GM18498 (cell line): Measurements from ENCODE around the gene CSPG4.
"Not testable (repeated sequence)": the region's sequence is repeated elsewhere in the genome, so short reads cannot be mapped to it uniquely, and the experiment has no call there.

Experiments
- ATAC-seq: cut with Tn5 transposase; IDR thresholded peaks from one replicate; pipeline ENCODE4 v1.9.1; 2021; ENCODE audit warnings: mild to moderate bottlenecking, moderate library complexity; ENCODE audit not compliant: unreplicated experiment

CSPG4 gene

DNA sequence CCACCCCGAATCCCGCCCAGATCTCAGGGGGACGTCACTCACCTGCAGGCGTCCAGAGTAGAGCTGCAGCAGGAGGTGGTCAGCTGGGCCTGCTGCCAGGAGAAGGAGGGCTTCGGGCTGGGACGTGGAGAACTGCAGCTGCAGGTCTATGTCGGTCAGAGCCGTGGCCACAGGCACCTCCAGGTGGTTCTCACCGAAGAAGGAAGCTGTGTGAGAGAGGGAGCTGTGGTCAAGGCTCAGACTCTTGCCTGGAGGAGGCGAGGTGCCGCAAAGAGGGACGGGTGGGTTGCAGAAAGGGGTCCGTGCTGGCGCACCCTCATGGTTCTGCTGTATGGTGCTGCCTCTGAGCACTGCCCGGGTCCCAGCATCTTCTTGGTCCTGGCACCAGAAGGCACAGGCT is 19.6 kb downstream of the CSPG4 start:
- ATAC-seq, result not testable (repeated sequence)

- ATAC-seq, result not testable (repeated sequence)
Observed at GRCh38 chr15:75692311-75692710, 20.3 kb downstream of the CSPG4 start.

- not testable (repeated sequence) for ATAC-seq
Observed at GRCh38 chr15:75689429-75689828, 23.2 kb downstream of the CSPG4 start.

DNA sequence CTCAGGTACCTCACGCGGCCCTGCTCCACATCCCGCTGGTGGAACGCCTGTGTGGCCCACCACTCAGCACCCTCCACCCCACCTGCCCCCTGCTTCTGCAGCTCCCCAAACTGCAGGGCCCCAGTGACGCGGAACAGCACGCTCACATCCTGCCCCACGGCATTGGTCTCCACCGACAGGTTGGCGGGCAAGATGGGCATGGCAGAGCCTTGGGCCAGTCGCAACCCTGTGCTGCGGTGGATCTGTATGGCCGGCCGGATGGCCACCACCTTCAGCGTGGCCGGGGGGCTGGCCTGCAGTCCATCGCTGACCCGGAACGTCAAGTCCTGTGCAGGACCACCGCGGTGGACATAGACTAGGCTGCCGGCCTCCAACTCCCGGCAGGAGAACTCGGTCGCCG is 23.8 kb downstream of the CSPG4 start:
- ATAC-seq, result no peak

GRCh38 chr15:75688278-75688557 is 24.4 kb downstream of the CSPG4 start:
- no peak for ATAC-seq

- ATAC-seq, result no peak
Observed at GRCh38 chr15:75687486-75688277, 25.0 kb downstream of the CSPG4 start.

- not testable (repeated sequence) for ATAC-seq
Observed at GRCh38 chr15:75686212-75686642, 26.4 kb downstream of the CSPG4 start.

DNA sequence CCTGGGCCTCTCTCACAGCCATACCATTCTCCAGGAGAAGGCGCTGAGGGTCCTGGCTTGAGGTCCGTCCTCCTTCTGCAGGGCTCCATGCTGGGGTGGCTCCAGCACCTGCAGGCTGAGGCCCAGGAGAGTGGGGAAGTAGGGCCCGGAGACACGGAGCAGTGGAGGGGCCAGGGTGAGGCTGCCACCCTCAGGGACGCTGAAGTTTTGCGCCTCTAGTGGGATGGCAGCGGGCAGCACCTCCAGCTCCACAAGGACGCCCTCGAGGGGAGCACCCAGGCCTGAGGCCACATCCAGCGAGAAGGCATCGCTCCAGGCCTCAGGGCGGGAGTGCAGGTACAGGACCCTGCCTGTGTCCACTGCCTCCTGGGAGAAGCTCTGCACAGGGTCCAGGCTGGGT is 27.5 kb downstream of the CSPG4 start:
- no peak for ATAC-seq

DNA sequence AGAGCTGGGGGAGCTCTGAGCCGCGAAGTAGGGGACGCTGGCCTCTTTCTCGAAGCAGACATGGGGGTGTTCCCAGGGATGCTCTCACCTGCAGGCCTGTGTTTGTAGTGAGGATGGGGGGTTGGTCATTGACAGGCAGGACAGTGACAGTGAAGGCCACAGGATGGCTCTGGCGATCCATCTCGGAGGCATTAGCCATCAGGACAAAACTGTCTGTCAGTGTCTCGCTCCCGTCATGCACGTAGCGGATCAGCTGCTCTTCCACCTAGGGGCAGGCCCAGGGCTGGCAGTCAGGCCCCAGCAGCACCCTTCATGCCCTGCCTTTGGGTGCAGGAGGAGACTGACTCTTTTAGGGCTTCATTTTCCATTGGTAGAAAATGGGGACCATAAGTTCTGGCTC is 28.0 kb downstream of the CSPG4 start:
- no peak for ATAC-seq

DNA sequence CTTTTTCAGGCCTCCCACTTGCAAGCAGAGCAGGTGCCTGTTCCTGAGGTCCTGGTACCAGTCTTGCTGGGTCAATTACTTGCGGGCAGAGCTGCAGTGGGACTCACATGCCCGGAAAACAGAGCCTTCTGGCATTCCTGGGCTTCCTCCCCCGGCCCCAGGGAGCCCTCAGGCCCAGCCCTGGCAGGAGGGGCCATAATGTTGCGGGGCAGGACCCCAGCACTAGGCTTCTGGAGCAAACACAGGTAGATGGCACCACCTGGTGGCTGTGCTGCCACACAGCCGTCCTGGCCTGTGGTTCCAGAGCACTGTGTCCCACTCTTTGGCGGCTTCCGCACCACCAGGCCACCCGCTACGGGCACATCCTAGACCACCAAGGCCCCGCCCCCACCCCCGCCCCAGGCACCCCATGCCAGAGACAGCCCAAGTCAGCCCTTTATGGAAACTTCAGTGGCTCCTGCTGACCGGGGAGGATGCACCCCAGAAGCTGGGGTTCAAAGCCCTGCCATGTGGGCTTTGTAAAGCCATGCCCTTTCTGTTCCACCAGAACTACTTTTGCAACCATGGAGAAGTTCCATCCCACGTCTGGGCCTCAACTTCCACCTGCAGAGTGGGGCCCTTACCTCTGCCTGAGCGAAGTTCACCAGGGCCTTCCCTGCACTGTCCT is 28.9 kb downstream of the CSPG4 start:
- ATAC-seq, result not testable (repeated sequence)

GRCh38 chr15:75682181-75683135 is 30.2 kb downstream of the CSPG4 start:
- no peak for ATAC-seq

GRCh38 chr15:75680007-75680789 is 32.5 kb downstream of the CSPG4 start:
- no peak for ATAC-seq

GRCh38 chr15:75678324-75678690 is 34.3 kb downstream of the CSPG4 start:
- ATAC-seq, result not testable (repeated sequence)

GRCh38 chr15:75677465-75678323 is 35.0 kb downstream of the CSPG4 start:
- ATAC-seq, result no peak

DNA sequence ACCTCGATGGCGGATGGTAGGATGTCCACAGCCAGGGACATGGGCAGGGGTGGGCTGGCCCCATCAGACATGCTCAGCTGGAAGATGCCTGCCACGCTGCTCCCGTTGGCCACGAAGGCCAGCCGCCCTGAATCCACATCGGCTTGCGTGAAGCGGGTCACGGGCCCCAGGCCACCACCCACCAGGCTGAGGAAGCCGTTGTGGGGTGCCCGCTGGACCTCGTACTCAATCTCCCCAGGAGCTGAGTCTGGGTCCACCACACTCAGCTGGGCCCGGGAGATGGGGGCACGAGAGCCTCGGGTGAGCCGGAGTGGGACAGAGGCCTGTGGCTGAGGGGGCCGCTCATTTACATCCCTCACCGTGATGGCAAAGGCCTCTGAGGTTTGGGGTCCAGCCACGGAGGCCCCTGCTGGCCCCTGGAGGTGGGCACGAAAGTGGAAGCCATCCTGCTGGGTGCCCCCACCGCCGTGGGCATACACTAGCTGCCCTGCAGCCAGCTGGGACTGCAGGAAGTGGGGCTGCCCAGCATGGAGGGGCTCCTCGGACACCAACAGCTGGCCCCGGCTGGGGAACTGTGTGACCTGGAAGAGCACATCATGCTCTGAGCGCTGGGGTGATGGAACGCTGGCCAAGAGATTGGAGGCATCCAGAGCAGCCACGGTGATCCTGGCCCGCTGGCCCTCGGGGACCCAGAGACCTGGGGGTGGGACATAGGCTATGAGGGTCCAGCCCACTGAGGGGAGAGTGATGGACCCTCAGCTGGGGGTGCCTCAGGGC is 35.8 kb downstream of the CSPG4 start:
- ATAC-seq, result no peak

DNA sequence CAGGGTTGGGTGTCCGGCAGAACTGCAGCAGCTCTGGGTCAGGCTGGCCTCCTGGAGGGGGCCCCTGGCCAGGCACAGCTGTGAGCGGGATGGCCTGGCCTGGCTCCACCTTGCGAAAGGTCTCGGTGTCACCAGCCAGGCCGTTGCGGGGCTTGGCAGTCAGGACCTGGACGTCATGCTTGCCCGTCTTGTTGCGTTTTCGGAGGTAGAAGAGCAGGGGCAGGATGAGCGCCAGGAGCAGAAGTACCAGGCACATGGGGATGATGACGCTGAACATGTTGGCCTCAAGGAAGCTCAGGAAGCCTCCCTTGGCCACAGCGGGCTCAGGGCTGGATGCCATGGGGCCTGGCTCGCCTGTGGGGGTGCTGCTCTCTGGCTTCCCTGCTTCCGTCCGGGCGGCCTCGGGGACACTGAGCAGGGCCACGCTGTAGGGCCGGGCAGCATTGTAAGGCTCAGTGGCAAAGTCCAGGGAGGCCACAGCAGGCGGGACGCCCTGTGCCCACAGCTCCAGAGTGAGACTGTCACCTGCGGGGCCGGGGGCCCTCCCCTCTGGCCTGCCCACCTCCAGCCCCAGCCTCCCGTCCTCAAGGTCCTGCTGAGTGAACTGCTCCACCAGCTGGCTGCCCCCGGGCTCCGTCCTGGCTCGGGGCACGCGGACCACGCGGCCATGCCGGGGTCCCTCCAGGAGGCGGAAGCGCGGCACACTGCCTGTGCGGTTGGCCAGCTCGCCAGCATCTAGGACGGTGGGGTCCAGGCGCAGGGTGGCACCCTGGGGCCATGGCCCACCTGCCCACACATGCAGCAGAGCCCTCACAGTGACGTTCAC is 36.9 kb downstream of the CSPG4 start:
- ATAC-seq, result no peak

DNA sequence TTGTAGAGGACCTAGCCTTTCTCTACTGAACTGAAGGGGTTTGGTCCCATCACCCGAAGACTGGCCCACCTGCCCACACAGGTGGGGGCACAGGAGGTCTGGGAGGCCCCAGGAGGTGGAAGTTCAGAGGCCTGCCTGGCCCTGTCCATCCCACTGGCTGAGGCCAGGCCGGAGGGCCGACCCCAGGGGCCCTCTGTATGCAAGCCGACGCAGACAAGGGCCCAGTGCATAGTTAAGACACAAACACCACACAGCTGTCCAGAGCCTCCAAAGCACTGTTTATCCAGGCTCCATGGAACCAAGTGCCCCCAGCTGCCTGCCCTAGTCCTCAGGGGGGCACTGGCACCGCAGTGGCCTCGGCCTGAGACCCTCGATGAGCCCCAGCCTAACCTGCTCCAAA is 38.3 kb downstream of the CSPG4 start:
- no peak for ATAC-seq
